Activated CD4-positive, alpha-beta T cell treated with anti-CD3 and anti-CD28 coated beads, Interleukin-2, amount 50 U/mL, for 24 hours (primary cell): ENCODE results near the gene IFNA8.
A peak's percentile ranks its signal among the peaks of the same experiment; 100 is the strongest.
"Not testable (repeated sequence)": the region's sequence is repeated elsewhere in the genome, so short reads cannot be mapped to it uniquely, and the experiment has no call there.

Experiments used
- DNase-seq, 2 donors: peaks; one replicate each; pipeline ENCODE4 v3.0.0-alpha.2; 2020; ENCODE audit warnings: low read depth in 1 of 2, low spot score in 1 of 2

The IFNA8 gene

GRCh38 chr9:21428235-21428634 lies 19.3 kb downstream of the IFNA8 start:
- no peak for DNase-seq

DNA sequence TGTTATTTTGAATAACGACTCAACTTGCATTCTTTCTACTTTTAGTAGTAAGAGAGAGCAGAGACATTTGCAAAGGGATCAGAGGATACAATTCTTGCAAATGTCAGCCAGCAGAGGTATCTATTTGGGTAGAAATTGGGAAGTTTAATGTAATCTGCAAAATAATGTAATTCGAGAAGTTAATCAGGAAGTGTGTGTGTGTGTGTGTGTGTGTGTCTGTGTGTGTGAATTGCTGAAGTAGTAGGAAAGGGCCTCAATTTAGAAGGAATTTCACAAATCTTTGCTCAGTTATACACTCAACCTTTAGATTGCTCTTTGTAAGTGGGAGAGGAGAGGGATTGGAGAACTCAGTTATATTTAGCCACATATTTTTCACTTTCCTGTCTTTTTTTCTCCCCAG lies 20.3 kb downstream of the IFNA8 start:
- no peak for DNase-seq

DNA sequence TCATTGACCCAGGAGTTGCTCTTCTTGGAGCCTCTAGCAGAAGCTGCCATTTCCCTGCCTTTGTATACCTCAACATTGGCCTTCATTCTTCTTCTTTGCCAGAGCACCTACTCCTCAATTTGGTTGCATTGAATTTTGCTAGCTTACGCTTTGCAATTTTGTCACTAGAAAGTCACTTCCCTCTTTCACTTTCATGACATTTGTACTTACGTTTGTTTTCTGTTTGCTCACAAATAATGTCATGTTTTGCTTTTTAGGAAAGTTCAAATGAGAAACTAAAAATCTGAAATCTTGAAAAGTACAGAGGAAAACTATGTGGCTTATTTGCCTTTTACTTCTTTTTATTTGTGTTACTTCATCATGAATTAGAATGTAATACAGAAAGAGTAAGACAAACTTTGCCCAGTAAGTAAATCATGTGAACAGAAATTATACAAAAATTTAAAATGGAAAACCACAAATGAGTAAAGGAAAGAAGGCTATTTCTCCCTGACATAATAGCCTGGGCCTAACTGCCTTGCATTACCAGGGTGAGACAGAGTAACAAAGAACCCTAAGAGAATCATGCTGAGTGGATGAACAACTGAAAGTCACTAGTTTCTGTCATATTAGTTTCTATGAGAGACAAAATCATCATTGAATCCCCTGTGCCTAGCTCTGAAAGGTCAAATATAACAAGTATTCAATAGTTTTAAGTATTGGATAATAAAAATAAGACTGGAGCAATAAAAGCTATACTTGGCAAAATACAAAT lies 23.9 kb downstream of the IFNA8 start:
- DNase-seq: no peak

DNA sequence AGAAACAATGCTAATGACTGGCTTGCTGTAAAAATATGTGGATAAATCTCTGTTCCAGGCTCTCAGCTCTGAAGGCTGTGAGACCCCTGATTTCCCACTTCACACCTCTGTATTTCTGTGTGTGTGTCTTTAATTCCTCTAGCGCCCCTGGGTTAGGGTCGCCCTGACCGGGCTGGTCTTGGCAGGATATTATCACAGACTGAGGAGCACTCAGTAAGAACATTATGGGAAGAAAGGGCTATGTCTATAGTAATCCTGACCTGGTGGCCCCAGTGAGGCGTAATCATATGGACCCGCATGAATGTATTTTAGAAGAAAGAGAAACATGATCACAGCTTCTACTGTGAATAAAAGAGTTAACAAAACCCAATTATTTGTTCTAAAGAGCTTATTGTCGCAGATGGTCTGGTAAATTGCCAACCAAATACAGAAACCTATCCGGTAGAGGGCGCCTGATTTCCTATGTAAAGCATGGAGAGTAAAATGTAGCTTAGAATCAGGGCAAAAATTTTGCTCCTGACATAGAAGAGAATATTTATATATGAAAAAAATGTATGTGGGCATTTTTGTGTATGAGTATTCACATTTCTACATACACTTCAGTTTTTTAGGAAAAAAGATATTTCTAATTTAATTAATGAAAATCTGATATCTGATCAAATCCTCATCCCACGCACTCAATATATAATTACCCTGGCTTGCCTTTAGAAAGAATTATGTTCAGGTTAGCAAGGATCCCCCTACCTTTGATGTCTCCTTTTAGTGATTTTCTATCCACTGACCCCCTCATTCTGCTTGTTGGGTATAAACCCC lies 25.5 kb downstream of the IFNA8 start:
- DNase-seq: peak in 1 of 2 donors; percentile 49

DNA sequence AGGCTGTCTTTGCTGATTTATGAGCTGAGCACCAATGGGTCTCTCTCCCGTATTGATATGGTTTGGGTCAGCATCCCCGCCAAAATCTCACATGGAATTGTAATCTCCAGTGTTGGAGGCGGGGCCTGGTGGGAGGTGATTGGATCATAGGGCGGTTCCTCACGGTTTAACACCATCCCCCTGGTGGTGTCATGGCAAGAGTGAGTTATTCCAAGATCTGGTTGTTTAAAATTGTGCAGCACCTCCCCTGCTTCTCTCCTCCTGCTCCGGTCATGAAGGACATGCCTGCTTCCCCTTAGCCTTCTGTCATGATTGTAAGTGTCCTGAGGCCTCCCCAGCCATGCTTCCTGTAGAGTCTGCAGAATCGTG lies 26.1 kb downstream of the IFNA8 start:
- DNase-seq: not testable (repeated sequence)

DNA sequence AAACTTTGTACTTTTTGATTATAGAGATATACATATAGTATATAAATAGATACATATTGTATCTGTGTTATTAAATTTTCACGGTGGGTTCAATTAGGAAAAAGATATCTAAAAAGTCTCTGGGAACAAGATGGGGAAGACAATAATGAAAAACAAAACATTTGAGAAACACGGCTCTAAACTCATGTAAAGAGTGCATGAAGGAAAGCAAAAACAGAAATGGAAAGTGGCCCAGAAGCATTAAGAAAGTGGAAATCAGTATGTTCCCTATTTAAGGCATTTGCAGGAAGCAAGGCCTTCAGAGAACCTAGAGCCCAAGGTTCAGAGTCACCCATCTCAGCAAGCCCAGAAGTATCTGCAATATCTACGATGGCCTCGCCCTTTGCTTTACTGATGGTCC lies 31.2 kb downstream of the IFNA8 start, which contains the start of gene IFNA1:
IFNA1 (plus strand) TSS at position 301 of the 400 bp plus-strand sequence; CDS start at position 370, 69 bp downstream.
- no peak for DNase-seq

- DNase-seq: no peak
Observed at GRCh38 chr9:21443849-21444625, 35.1 kb downstream of the IFNA8 start.

DNA sequence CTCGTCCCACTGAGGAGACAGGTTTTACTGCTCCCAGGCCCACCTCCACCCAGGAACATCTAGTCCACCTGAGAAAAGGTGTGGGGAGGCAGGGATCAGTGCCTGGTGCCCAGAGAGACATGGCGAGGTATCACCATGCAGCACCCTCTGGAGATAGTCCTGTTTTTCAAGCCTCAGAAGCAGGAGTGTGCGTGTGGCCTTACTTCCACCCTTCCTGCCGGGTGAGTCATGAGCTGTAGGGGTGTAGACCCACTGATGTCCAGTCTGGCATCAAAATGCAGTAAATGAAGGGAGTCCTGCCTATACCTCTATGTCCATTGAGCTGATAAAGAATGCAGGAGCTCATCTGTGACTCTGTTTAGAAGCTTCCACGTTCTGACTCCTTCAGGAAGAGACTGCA lies 40.4 kb downstream of the IFNA8 start:
- DNase-seq: not testable (repeated sequence)

- no peak for DNase-seq
Observed at GRCh38 chr9:21450733-21451394, 41.9 kb downstream of the IFNA8 start.

DNA sequence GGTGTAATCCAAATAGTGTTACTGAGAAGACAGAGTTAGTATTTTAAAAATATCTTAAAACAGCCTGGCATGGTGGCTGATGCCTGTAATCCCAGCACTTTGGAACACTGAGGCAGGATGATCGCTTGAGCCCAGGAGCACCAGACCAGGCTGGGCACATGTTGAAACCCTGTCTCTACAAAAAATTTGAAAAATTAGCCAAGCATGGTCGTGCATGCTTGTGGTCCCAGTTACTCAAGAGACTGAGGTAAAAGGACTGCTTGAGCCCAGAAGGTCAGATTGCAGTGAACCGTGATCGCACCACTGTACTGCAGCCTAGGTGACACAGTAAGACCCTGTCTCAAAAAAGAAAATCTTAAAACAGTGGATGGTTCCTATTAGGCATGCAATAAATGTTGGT lies 43.8 kb downstream of the IFNA8 start:
- no peak for DNase-seq

DNA sequence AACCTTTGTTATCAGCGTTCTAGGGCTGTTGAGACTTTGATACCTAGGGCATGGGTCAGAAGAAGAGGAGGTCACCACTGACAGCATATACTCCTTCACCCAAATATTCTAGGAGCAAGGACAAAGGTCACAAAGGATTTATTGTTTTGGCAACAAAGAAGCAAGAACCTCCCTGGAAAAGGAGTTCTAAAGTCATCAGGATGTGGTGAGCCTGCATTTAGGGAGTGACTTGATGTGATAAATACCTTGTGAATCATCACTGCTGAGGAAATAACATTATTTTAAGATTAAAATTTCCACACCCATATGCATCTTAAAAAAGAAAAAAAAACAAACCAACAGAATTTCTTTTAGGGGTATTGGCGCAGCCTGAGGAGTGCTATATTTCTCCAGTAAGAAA lies 45.2 kb downstream of the IFNA8 start:
- no peak for DNase-seq

DNA sequence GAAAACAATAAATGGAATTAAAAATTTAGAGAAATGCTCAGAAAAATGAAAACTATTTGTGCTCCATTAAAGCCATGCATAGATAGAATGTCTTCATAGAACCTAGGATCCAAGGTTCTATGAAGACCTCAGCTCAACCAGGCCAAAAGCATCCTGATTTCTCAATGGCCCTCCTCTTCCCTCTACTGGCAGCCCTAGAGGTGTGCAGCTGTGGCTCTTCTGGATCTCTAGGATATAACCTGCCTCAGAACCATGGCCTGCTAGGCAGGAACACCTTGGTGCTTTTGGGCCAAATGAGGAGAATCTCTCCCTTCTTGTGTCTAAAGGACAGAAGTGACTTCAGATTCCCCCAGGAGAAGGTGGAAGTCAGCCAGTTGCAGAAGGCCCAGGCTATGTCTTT lies 46.4 kb downstream of the IFNA8 start:
- DNase-seq: no peak
